ENCODE results near the gene TAGLN. TPM values are rescaled to one million over a fixed set of nuclear protein-coding genes. Genes with fewer than 3 reads are reported as not detected.
A peak's percentile ranks its signal among the peaks of the same experiment; 100 is the strongest.

TAGLN gene
- total and polyA plus RNA-seq, 2 donors, result 11.5 to 906 TPM

DNA sequence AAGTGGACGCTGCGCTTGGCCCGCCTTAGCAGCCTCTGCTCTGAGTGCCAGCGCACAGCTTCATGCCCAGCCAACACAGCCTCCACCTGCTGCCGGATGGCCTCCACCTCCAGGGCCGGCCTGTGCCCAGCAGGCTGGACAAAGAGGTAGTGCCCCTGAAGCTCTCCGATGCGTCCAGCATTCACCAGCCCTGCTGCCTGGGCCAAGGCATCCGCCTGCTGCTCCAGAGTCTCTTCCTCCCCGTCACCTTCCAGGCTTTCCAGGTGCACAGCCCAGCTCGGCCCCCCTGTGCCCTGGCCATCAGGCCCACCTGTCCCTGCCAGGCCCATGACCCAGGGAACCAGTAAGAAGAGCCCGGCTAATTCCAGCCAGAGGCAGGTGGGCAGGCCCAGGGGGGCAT is 30.2 kb downstream of the TAGLN start:
- H3K4me3 ChIP-seq (ENCODE audit: low read length in 2 of 2), result no peak overlapping the region
- DNase-seq (ENCODE audit: low read depth in 6 of 9, low spot score in 9 of 9), result no peak
- H3K27ac ChIP-seq (ENCODE audit: low read depth in 1 of 2, low read length in 1 of 2), result no peak overlapping the region
- H3K9me3 ChIP-seq (ENCODE audit: control insufficient read depth in 2 of 2, insufficient read depth in 1 of 2, low read length in 1 of 2), result no peaks in the 10 kb centered on the region
- H3K36me3 ChIP-seq (ENCODE audit: control insufficient read depth in 2 of 2, insufficient read depth in 2 of 2, low read length in 1 of 2), result peaks cover 43 to 47% of the 10 kb centered on the region in 2 donors
- WGBS, result over 99% methylated on average over 12 of the region's 12 CpGs
- H3K4me1 ChIP-seq (ENCODE audit: control insufficient read depth in 2 of 2, insufficient read depth in 2 of 2, low read length in 2 of 2), result peaks cover 18 to 27% of the 10 kb centered on the region in 2 donors
- H3K27me3 ChIP-seq (ENCODE audit: control insufficient read depth in 2 of 2, insufficient read depth in 1 of 2, low read length in 1 of 2), result no peaks in the 10 kb centered on the region

DNA sequence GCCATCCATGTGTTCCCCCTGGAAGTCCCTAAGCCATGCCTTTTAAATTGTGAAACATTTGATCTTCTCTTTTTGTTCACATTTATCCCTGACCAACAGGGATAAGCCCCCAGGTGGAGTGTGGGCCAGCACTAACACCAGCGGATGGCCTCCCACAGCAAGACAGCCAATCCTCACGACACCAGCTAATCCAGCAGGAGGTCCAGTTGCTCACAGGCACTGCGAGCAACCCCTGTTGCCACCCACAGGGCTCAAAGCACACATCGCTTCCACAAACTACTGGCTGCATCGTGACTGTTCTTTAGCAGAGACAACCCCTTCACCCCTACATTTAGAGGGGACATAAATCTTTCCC is 30.7 kb downstream of the TAGLN start:
- DNase-seq (ENCODE audit: low read depth in 6 of 9, low spot score in 9 of 9), result no peak
- Histone ChIP-seq H3K4me3 (ENCODE audit: low read length in 2 of 2) (peak overlapping the region; percentile 85 to 95), H3K27ac (ENCODE audit: low read depth in 1 of 2, low read length in 1 of 2) (peak overlapping the region; percentile 75 to 86), H3K9me3 (ENCODE audit: control insufficient read depth in 2 of 2, insufficient read depth in 1 of 2, low read length in 1 of 2) (no peaks in the 10 kb centered on the region), H3K36me3 (ENCODE audit: control insufficient read depth in 2 of 2, insufficient read depth in 2 of 2, low read length in 1 of 2) (peaks cover 38 to 45% of the 10 kb centered on the region in 2 donors), H3K4me1 (ENCODE audit: control insufficient read depth in 2 of 2, insufficient read depth in 2 of 2, low read length in 2 of 2) (peaks cover 18 to 27% of the 10 kb centered on the region in 2 donors), H3K27me3 (ENCODE audit: control insufficient read depth in 2 of 2, insufficient read depth in 1 of 2, low read length in 1 of 2) (no peaks in the 10 kb centered on the region)
- 93% methylated on average over 5 of the region's 5 CpGs for WGBS

DNA sequence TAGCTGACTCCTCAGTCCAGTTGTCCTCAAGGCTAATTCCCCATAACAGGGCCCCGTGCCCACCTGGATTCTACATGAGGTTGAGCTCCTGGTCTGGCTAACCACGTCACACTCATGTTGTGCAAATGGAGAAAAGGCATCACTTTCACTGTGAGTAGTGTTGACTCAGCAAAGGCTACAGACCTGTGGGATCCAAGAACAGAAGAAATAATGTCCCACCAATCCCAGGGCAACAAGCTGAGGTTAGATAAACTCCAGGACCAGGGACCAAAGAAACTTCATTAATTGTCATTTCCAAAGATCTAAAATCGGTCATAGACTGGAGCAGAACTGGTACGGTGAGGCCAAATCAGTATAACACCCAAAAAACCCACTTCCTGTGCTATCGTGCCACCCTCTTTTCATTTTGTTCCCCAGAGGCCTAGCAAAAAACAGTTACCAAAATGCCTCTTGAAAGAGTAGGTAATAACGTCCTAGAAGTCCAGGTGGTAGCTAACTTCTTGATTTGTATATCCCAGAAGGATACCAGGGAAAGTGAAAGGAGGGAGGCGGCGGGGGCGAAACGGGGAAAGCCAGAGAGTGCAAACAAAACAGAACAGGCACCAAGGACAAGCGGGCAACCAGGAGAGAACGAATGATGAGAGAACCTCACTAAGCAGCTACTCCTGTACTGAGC is 31.3 kb downstream of the TAGLN start:
- peaks cover 18 to 27% of the 10 kb centered on the region in 2 donors for H3K4me1 ChIP-seq (ENCODE audit: control insufficient read depth in 2 of 2, insufficient read depth in 2 of 2, low read length in 2 of 2)

DNA sequence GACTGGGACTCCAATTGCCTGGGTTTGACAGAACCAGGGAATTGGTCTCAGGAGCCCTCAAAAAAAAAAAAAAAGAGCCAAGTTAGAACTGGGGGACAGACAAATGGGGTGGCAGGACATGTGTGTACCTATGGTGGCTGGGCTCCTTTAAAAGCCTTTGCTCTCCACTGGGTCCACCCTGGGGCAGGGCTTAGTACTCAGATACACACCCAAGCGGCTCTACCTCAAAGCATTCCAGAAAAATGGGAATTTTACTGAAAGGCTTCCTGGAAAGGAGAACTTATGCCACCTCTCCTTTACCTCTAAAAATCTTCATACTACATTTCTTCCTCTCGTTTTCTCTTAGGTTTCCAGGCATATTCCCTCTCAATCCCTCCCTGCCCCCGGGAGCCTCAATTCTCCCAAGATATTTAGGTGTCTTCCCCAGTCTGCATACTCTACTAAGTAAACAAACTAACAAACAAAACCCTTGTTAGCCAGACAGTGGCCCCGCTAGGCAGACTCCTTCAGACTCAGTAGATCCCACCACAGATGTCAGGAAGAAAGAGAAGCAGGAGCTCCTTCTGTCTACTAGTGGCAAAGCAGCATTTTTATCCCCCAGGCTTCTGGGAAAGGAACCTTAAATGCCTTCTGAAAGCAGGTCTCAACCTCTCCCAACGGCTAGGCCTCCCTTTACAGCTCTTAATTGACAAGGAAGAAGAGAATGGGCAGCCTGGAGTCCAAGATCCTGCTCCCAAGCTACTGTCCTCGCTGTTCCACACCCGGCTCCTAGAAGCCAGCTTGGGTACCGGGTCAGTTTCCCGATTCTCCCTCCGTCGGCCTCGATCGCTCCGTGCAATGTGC is 32.0 kb downstream of the TAGLN start:
- Histone ChIP-seq H3K27me3 (ENCODE audit: control insufficient read depth in 2 of 2, insufficient read depth in 1 of 2, low read length in 1 of 2) (no peaks in the 10 kb centered on the region), H3K27ac (ENCODE audit: low read depth in 1 of 2, low read length in 1 of 2) (peak overlapping the region; percentile 75 to 97), H3K9me3 (ENCODE audit: control insufficient read depth in 2 of 2, insufficient read depth in 1 of 2, low read length in 1 of 2) (no peaks in the 10 kb centered on the region), H3K36me3 (ENCODE audit: control insufficient read depth in 2 of 2, insufficient read depth in 2 of 2, low read length in 1 of 2) (peaks cover 31 to 35% of the 10 kb centered on the region in 2 donors), H3K4me1 (ENCODE audit: control insufficient read depth in 2 of 2, insufficient read depth in 2 of 2, low read length in 2 of 2) (peaks cover 18 to 27% of the 10 kb centered on the region in 2 donors), H3K4me3 (ENCODE audit: low read length in 2 of 2) (peak overlapping the region; percentile 85 to 95)
- WGBS, result 18% methylated on average over 14 of the region's 14 CpGs
- DNase-seq (ENCODE audit: low read depth in 6 of 9, low spot score in 9 of 9), result no peak

More for the DNA sequence above, 31.3 kb downstream of the TAGLN start:
- 58% methylated on average over 12 of the region's 12 CpGs for WGBS
- peak in 2 of 9 donors; percentile 47 to 68 for DNase-seq (ENCODE audit: low read depth in 6 of 9, low spot score in 9 of 9)
- H3K27me3 ChIP-seq (ENCODE audit: control insufficient read depth in 2 of 2, insufficient read depth in 1 of 2, low read length in 1 of 2), result no peaks in the 10 kb centered on the region
- H3K27ac ChIP-seq (ENCODE audit: low read depth in 1 of 2, low read length in 1 of 2), result peak overlapping the region; percentile 75 to 86
- H3K9me3 ChIP-seq (ENCODE audit: control insufficient read depth in 2 of 2, insufficient read depth in 1 of 2, low read length in 1 of 2), result no peaks in the 10 kb centered on the region
- H3K36me3 ChIP-seq (ENCODE audit: control insufficient read depth in 2 of 2, insufficient read depth in 2 of 2, low read length in 1 of 2), result peaks cover 35 to 42% of the 10 kb centered on the region in 2 donors
- peak overlapping the region; percentile 85 to 95 for H3K4me3 ChIP-seq (ENCODE audit: low read length in 2 of 2)

DNA sequence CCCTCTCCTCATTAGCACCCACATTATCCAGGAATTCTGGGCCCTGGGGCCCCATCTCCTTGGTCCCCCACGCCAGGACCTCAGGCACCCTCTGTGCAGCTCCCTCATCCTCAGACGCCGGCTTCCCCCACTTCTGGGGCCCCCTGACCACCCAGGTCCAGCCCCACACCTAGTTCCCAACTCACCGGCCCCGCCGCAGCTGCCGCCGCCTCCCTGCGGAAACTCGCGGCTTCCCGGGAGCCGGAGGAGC is 32.6 kb downstream of the TAGLN start, which contains the start of gene PCSK7:
TSS of gene PCSK7 (minus strand) at position 232 of the 250 bp plus-strand sequence. CDS start 2,229 bp downstream, outside the sequence.
- Histone ChIP-seq H3K27ac (ENCODE audit: low read depth in 1 of 2, low read length in 1 of 2) (peak within 1 kb of the TSS; percentile 89 to 97), H3K4me3 (ENCODE audit: low read length in 2 of 2) (peak within 1 kb of the TSS; percentile 85 to 95), H3K27me3 (ENCODE audit: control insufficient read depth in 2 of 2, insufficient read depth in 1 of 2, low read length in 1 of 2) (no peaks in the 10 kb centered on the region), H3K9me3 (ENCODE audit: control insufficient read depth in 2 of 2, insufficient read depth in 1 of 2, low read length in 1 of 2) (no peaks in the 10 kb centered on the region), H3K36me3 (ENCODE audit: control insufficient read depth in 2 of 2, insufficient read depth in 2 of 2, low read length in 1 of 2) (peaks cover 28 to 30% of the 10 kb centered on the region in 2 donors), H3K4me1 (ENCODE audit: control insufficient read depth in 2 of 2, insufficient read depth in 2 of 2, low read length in 2 of 2) (peaks cover 18 to 27% of the 10 kb centered on the region in 2 donors)
- DNase-seq (ENCODE audit: low read depth in 6 of 9, low spot score in 9 of 9), result no peak
- WGBS, result under 1% methylated on average over 13 of the region's 13 CpGs

DNA sequence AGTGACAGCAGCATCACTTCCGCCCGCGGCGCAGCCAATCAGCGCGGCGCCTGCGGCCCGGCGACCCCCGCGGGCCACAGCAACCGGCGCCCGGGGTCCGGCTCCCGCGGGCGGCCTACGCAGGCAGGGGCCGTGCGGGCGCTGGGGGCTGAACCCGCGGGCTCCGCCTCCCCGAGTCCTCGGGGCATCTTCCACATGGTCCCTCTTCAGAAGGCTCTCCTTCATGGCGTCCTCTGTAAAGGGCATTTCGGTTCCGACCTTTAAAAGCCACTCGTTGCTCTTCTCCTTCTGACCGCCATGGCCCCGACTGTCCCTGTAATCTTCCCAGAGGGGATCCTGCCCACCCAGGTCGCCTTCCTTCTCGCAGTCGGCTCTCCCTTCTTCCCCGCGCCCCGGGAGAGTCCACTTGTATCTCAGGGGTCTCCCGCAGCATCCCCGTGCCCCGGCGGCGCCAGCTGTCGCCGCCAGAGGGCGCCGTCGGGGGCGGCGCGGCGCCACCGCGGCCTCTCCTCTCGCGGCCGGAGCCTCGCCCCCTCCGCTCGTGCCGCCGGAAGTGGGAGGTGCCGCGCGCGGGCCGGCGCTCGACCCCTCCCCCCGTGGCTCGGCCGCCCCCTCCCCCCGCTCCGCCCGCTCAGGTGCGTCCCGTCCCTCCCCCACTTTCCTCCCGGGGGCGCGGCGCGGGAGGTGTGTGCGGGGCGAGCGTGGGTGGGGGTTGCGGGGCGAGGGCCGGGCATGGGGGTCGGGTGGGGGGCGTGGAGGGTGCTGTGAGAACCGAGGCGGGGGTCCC is 33.1 kb downstream of the TAGLN start, which contains the start of gene RNF214:
TSS of gene RNF214 (plus strand) at position 580 of the 787 bp plus-strand sequence. CDS start 1,602 bp downstream, outside the sequence.
- Histone ChIP-seq H3K9me3 (ENCODE audit: control insufficient read depth in 2 of 2, insufficient read depth in 1 of 2, low read length in 1 of 2) (no peaks in the 10 kb centered on the region), H3K36me3 (ENCODE audit: control insufficient read depth in 2 of 2, insufficient read depth in 2 of 2, low read length in 1 of 2) (peaks cover 25 to 27% of the 10 kb centered on the region in 2 donors), H3K4me3 (ENCODE audit: low read length in 2 of 2) (peak within 1 kb of the TSS; percentile 85 to 95), H3K4me1 (ENCODE audit: control insufficient read depth in 2 of 2, insufficient read depth in 2 of 2, low read length in 2 of 2) (peaks cover 18 to 27% of the 10 kb centered on the region in 2 donors), H3K27me3 (ENCODE audit: control insufficient read depth in 2 of 2, insufficient read depth in 1 of 2, low read length in 1 of 2) (no peaks in the 10 kb centered on the region), H3K27ac (ENCODE audit: low read depth in 1 of 2, low read length in 1 of 2) (peak within 1 kb of the TSS; percentile 89 to 97)
- WGBS, result under 1% methylated on average over 94 of the region's 94 CpGs
- peak; percentile 57 to 90 (median 78) for DNase-seq (ENCODE audit: low read depth in 6 of 9, low spot score in 9 of 9)

DNA sequence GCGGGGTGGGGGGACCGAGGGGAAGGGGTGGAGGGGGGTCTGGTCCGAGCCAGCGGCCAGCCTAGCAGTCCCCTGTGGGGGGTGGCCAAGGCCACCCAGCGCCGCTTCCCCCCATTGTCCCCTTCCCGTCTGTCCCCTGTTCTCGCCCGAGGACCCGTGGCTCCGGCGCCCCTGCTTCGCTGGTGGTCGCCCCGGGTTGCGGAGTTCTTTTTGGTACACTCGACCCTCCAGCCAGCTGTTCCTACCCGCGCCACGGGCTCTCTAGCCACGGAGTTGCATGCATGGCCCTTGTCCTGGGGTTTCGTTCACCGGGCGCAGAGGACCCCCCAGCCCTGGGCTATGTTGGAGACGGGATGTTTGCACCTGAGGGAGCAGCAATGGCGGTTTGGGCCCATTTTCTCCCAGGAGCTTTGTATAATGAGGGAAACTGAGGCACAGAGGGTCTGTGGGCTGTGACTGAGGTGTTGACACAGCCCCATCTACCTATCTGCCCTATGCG is 33.8 kb downstream of the TAGLN start:
- Histone ChIP-seq H3K27ac (ENCODE audit: low read depth in 1 of 2, low read length in 1 of 2) (peak overlapping the region; percentile 53 to 75), H3K27me3 (ENCODE audit: control insufficient read depth in 2 of 2, insufficient read depth in 1 of 2, low read length in 1 of 2) (no peaks in the 10 kb centered on the region), H3K4me3 (ENCODE audit: low read length in 2 of 2) (peak overlapping the region; percentile 69 to 85), H3K4me1 (ENCODE audit: control insufficient read depth in 2 of 2, insufficient read depth in 2 of 2, low read length in 2 of 2) (peaks cover 18 to 27% of the 10 kb centered on the region in 2 donors), H3K9me3 (ENCODE audit: control insufficient read depth in 2 of 2, insufficient read depth in 1 of 2, low read length in 1 of 2) (no peaks in the 10 kb centered on the region), H3K36me3 (ENCODE audit: control insufficient read depth in 2 of 2, insufficient read depth in 2 of 2, low read length in 1 of 2) (peaks cover 20% of the 10 kb centered on the region in 2 donors)
- peak in 1 of 9 donors; percentile 37 for DNase-seq (ENCODE audit: low read depth in 6 of 9, low spot score in 9 of 9)
- WGBS, result 3% methylated on average over 25 of the region's 27 CpGs

DNA sequence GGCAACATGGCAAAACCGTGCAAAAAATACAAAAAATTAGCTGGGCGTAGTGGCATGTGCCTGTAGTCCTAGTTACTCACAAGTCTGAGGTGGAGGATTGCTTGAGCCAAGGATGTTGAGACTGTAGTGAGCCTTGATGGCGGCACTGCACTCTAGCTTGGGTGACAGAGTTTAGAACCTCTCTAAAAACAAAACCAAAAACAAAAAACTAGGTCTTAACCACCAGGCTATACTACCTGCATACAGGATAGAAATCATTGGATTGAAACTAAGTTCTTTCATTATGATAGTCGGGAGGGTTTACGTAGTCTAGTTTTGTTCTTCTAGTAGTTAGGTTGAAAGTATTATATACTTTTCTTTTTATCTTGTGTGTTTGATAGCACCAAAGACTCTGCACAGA is 39.1 kb downstream of the TAGLN start:
- H3K4me3 ChIP-seq (ENCODE audit: low read length in 2 of 2), result no peak overlapping the region
- DNase-seq (ENCODE audit: low read depth in 6 of 9, low spot score in 9 of 9), result no peak
- WGBS, result 98% methylated on average over 5 of the region's 5 CpGs
- H3K9me3 ChIP-seq (ENCODE audit: control insufficient read depth in 2 of 2, insufficient read depth in 1 of 2, low read length in 1 of 2), result no peaks in the 10 kb centered on the region
- peaks cover 0 to 4% of the 10 kb centered on the region in 2 donors for H3K4me1 ChIP-seq (ENCODE audit: control insufficient read depth in 2 of 2, insufficient read depth in 2 of 2, low read length in 2 of 2)
- no peaks in the 10 kb centered on the region for H3K27me3 ChIP-seq (ENCODE audit: control insufficient read depth in 2 of 2, insufficient read depth in 1 of 2, low read length in 1 of 2)
- H3K36me3 ChIP-seq (ENCODE audit: control insufficient read depth in 2 of 2, insufficient read depth in 2 of 2, low read length in 1 of 2), result peaks cover 19 to 21% of the 10 kb centered on the region in 2 donors
- H3K27ac ChIP-seq (ENCODE audit: low read depth in 1 of 2, low read length in 1 of 2), result no peak overlapping the region
